OCI-LY7 (cell line): ENCODE results near the gene MRPS12. TPM values are rescaled to one million over a fixed set of nuclear protein-coding genes. Genes with fewer than 3 reads are reported as not detected.

ENCODE experiments used
- BruUV-seq: library from RNA; stranded (reverse); fragments of 400-500 nt; replicated peaks from 2 replicates; lab custom pipeline; 2021; lab: Mats Ljungman, UMichigan
- CTCF ChIA-PET: fragments of 300-600 bp; sonication (Branson Sonifier 250); formaldehyde crosslinking; loops from one replicate; lab custom pipeline; 2022; ENCODE audit warnings: antibody characterized with exemption; ENCODE audit not compliant: unreplicated experiment; lab: Charles Lee
- POLR2A ChIA-PET: fragments of 300-600 bp; sonication (Branson Sonifier 250); formaldehyde crosslinking; loops from one replicate; lab custom pipeline; 2022; ENCODE audit warnings: antibody characterized with exemption; lab: Charles Lee
- DNase-seq: peaks from one replicate; pipeline ENCODE4 v3.0.0-alpha.2; 2015; ENCODE audit warnings: low spot score
- H2AFZ ChIP-seq: fragments of 200-600 bp; sonication (generic), shearing (Covaris generic); 2 replicates; pipeline ENCODE4 v1.6.1; 2014; ENCODE audit warnings: mild to moderate bottlenecking, antibody characterized with exemption, low read length, moderate library complexity
- H3K27ac ChIP-seq: fragments of 200-600 bp; sonication (generic); 2 replicates; pipeline ENCODE4 v1.5.1; 2014; ENCODE audit warnings: mixed run types, low read depth, mild to moderate bottlenecking, moderate library complexity, low read length, inconsistent platforms; ENCODE audit not compliant: poor library complexity, severe bottlenecking
- H3K36me3 ChIP-seq: fragments of 200-600 bp; sonication (generic); 2 replicates; pipeline ENCODE4 v1.6.1; 2014; ENCODE audit warnings: mild to moderate bottlenecking, antibody characterized with exemption, low read length, moderate library complexity, mixed read lengths; ENCODE audit not compliant: insufficient read depth
- H3K4me1 ChIP-seq: fragments of 200-600 bp; sonication (generic); 2 replicates; pipeline ENCODE4 v1.5.1; 2014; ENCODE audit warnings: mild to moderate bottlenecking, low read length; ENCODE audit not compliant: insufficient read depth, poor library complexity, severe bottlenecking
- H3K4me2 ChIP-seq: fragments of 200-600 bp; sonication (generic); 2 replicates; pipeline ENCODE4 v1.6.1; 2014; ENCODE audit warnings: mild to moderate bottlenecking, low read length
- H3K4me3 ChIP-seq: fragments of 200-600 bp; sonication (generic); 2 replicates; pipeline ENCODE4 v1.5.1; 2014; ENCODE audit warnings: mild to moderate bottlenecking, low read depth, low read length; ENCODE audit not compliant: poor library complexity, severe bottlenecking
- H3K79me2 ChIP-seq: fragments of 200-600 bp; sonication (generic); 2 replicates; pipeline ENCODE4 v1.6.1; 2016; ENCODE audit warnings: low read depth, mild to moderate bottlenecking, low read length, moderate library complexity, mixed read lengths; ENCODE audit not compliant: insufficient read depth
- H3K9me2 ChIP-seq: fragments of 200-600 bp; sonication (generic); 2 replicates; pipeline ENCODE4 v1.6.1; 2016; ENCODE audit warnings: mild to moderate bottlenecking, low read length, mixed read lengths; ENCODE audit not compliant: insufficient read depth
- H3K9me3 ChIP-seq: fragments of 200-600 bp; sonication (generic); 2 replicates; pipeline ENCODE4 v1.6.1; 2014; ENCODE audit warnings: mild to moderate bottlenecking, mixed run types, low read length, mixed read lengths
- H4K20me1 ChIP-seq: fragments of 200-600 bp; sonication (generic); 2 replicates; pipeline ENCODE4 v1.6.1; 2014; ENCODE audit warnings: mild to moderate bottlenecking, antibody characterized with exemption, low read length, moderate library complexity, mixed read lengths; ENCODE audit not compliant: insufficient read depth
- CTCF ChIP-seq: fragments of 200-600 bp; sonication (generic); conservative IDR thresholded peaks from 2 replicates; pipeline ENCODE4 v1.5.1; 2014; ENCODE audit warnings: mild to moderate bottlenecking, antibody characterized with exemption, low read length, moderate library complexity, mixed read lengths
- EZH2phosphoT487 ChIP-seq: fragments of 200-600 bp; sonication (generic); IDR thresholded peaks from 2 replicates; pipeline ENCODE4 v1.6.1; 2018; ENCODE audit warnings: low read depth, borderline replicate concordance, mild to moderate bottlenecking, mixed run types, antibody characterized with exemption, low read length, moderate library complexity, mixed read lengths
- intact Hi-C: fragments of 100-400 bp; cut with micrococcal nuclease; formaldehyde crosslinking; loops from one replicate; pipeline ENCODE4 v1.10.0; 2022; ENCODE audit not compliant: unreplicated experiment
- total RNA-seq, 2 experiments: library from RNA; depleted of rRNA in 1 of 2; stranded (reverse); fragments of >200 nt in 1 of 2; shearing (Covaris generic) in 1 of 2; gene quantifications; 2 replicates each; pipeline ENCODE4 v1.2.3, GENCODE V29; 2014 to 2022

The MRPS12 gene
- total RNA-seq, 2 experiments from 2014 or later, result 63.5 to 74.6 TPM

GRCh38 chr19:38945562-38946228 is 15.0 kb downstream of the MRPS12 start:
- H3K9me2 ChIP-seq, result no peaks in the 10 kb centered on the region
- H3K4me3 ChIP-seq, result no peak overlapping the region
- intact Hi-C loops, result no loop called here
- H3K36me3 ChIP-seq, result no peaks in the 10 kb centered on the region
- ChIA-PET CTCF (no interaction called here), POLR2A (no interaction called here)
- no TSS peak for BruUV-seq
- H3K9me3 ChIP-seq, result no peaks in the 10 kb centered on the region
- no peak for DNase-seq
- H3K79me2 ChIP-seq, result no peaks in the 10 kb centered on the region
- no peaks in the 10 kb centered on the region for H4K20me1 ChIP-seq
- no peak for TF ChIP-seq EZH2phosphoT487
- no peak for TF ChIP-seq CTCF
- no peak overlapping the region for H3K4me2 ChIP-seq
- H3K4me1 ChIP-seq, result no peaks in the 10 kb centered on the region
- no peak overlapping the region for H3K27ac ChIP-seq
- H2AFZ ChIP-seq, result no peak overlapping the region

GRCh38 chr19:38946229-38947010 is 15.7 kb downstream of the MRPS12 start:
- ChIA-PET CTCF (no interaction called here), POLR2A (no interaction called here)
- DNase-seq, result no peak
- no TSS peak for BruUV-seq
- no peak overlapping the region for H3K4me3 ChIP-seq
- H3K4me1 ChIP-seq, result no peaks in the 10 kb centered on the region
- H3K9me3 ChIP-seq, result no peaks in the 10 kb centered on the region
- no peaks in the 10 kb centered on the region for H3K9me2 ChIP-seq
- TF ChIP-seq CTCF (no peak), EZH2phosphoT487 (no peak)
- intact Hi-C loops, result no loop called here
- no peaks in the 10 kb centered on the region for H3K79me2 ChIP-seq
- H3K4me2 ChIP-seq, result no peak overlapping the region
- no peak overlapping the region for H2AFZ ChIP-seq
- no peaks in the 10 kb centered on the region for H4K20me1 ChIP-seq
- no peaks in the 10 kb centered on the region for H3K36me3 ChIP-seq
- H3K27ac ChIP-seq, result no peak overlapping the region
